Transverse colon (tissue), 4 donors: ENCODE data around the gene TM9SF3.

Source experiments
- CTCF ChIP-seq, 5 experiments: fragments of 200-600 bp in 3 of 5; fragments of 450-650 bp in 2 of 5; sonication (generic) in 3 of 5; IDR thresholded peaks; 1 replicate in 2 of 5; 2 replicates in 3 of 5; pipeline ENCODE4 v1.5.1; 2016 to 2017; ENCODE audit warnings: antibody characterized with exemption in 5 of 5, inconsistent platforms in 3 of 5, mild to moderate bottlenecking in 2 of 5, moderate library complexity in 1 of 5
- POLR2A ChIP-seq: fragments of 450-650 bp; IDR thresholded peaks from one replicate; pipeline ENCODE4 v1.6.1; 2016; ENCODE audit warnings: antibody characterized with exemption, mild to moderate bottlenecking, moderate library complexity
- POLR2AphosphoS5 ChIP-seq, 3 donors: sonication (generic); formaldehyde crosslinking; IDR thresholded peaks; one replicate each; pipeline ENCODE4 v1.6.1; 2016; ENCODE audit warnings: antibody characterized with exemption in 3 of 3

GRCh38 chr10:96600337-96600736 is 13.5 kb upstream of the TM9SF3 start:
- TF ChIP-seq CTCF (IDR thresholded peaks at IDR 0.05) (no peak), POLR2AphosphoS5 (IDR thresholded peaks at IDR 0.05) (no peak), POLR2A (no peak)
